Stimulated activated memory B cell treated with anti-CD40 and anti-IgM and Interleukin-4, amounts not matched to agents 10 μg/mL and 1 μg/mL and 100 μg/mL, for 72 hours (primary cell): Measurements from ENCODE around the gene CACNG3.
"Not testable (repeated sequence)": the region's sequence is repeated elsewhere in the genome, so short reads cannot be mapped to it uniquely, and the experiment has no call there.

Source experiments
- ATAC-seq: fragments of 150-1000 bp; cut with Tn5 transposase; 2 replicates; pipeline ENCODE4 v1.10.0; 2021
- H3K27ac Mint-ChIP-seq: one replicate; pipeline ENCODE4 v1.8.0; 2022; ENCODE audit warnings: mild to moderate bottlenecking, mixed read lengths
- H3K27me3 Mint-ChIP-seq: one replicate; pipeline ENCODE4 v1.8.0; 2022; ENCODE audit warnings: mixed read lengths
- H3K36me3 Mint-ChIP-seq: one replicate; pipeline ENCODE4 v1.8.0; 2022; ENCODE audit warnings: mixed read lengths
- H3K4me1 Mint-ChIP-seq: one replicate; pipeline ENCODE4 v1.8.0; 2022; ENCODE audit warnings: mixed read lengths
- H3K4me3 Mint-ChIP-seq: one replicate; pipeline ENCODE4 v1.8.0; 2022; ENCODE audit warnings: mild to moderate bottlenecking, moderate library complexity, mixed read lengths
- H3K9me3 Mint-ChIP-seq: one replicate; pipeline ENCODE4 v1.8.0; 2022; ENCODE audit warnings: mixed read lengths

CACNG3 gene

GRCh38 chr16:24343829-24344228 lies 87.7 kb downstream of the CACNG3 start:
- H3K4me1 Mint-ChIP-seq, H3K4me3 Mint-ChIP-seq, H3K36me3 Mint-ChIP-seq, H3K9me3 Mint-ChIP-seq, H3K27ac Mint-ChIP-seq, ATAC-seq: not testable (repeated sequence)
- H3K27me3 Mint-ChIP-seq: peaks cover 23% of the 10 kb centered on the region

- peaks cover 20% of the 10 kb centered on the region for H3K27me3 Mint-ChIP-seq
- H3K4me3 Mint-ChIP-seq: no peak overlapping the region
- H3K4me1 Mint-ChIP-seq: no peaks in the 10 kb centered on the region
- H3K9me3 Mint-ChIP-seq: no peaks in the 10 kb centered on the region
- no peak overlapping the region for H3K27ac Mint-ChIP-seq
- ATAC-seq: no peak
- no peaks in the 10 kb centered on the region for H3K36me3 Mint-ChIP-seq
Measured at GRCh38 chr16:24344784-24345183, 88.6 kb downstream of the CACNG3 start.

- Mint-ChIP-seq H3K27ac (no peak overlapping the region), H3K9me3 (no peaks in the 10 kb centered on the region)
Measured at GRCh38 chr16:24345704-24346103, 89.6 kb downstream of the CACNG3 start.

GRCh38 chr16:24346734-24347133 lies 90.6 kb downstream of the CACNG3 start:
- no peak for ATAC-seq
- Mint-ChIP-seq H3K9me3 (no peaks in the 10 kb centered on the region), H3K4me3 (no peak overlapping the region), H3K36me3 (no peaks in the 10 kb centered on the region), H3K27ac (no peak overlapping the region), H3K27me3 (peaks cover 23% of the 10 kb centered on the region), H3K4me1 (no peaks in the 10 kb centered on the region)

More at GRCh38 chr16:24345704-24346103, 89.6 kb downstream of the CACNG3 start:
- Mint-ChIP-seq H3K4me3 (no peak overlapping the region), H3K36me3 (no peaks in the 10 kb centered on the region), H3K4me1 (no peaks in the 10 kb centered on the region), H3K27me3 (peaks cover 17% of the 10 kb centered on the region)
- ATAC-seq: no peak

- H3K27ac Mint-ChIP-seq: no peak overlapping the region
- no peak overlapping the region for H3K4me3 Mint-ChIP-seq
- H3K9me3 Mint-ChIP-seq: no peaks in the 10 kb centered on the region
- peaks cover 25% of the 10 kb centered on the region for H3K27me3 Mint-ChIP-seq
- no peaks in the 10 kb centered on the region for H3K36me3 Mint-ChIP-seq
- no peaks in the 10 kb centered on the region for H3K4me1 Mint-ChIP-seq
- ATAC-seq: no peak
Measured at GRCh38 chr16:24347556-24347955, 91.4 kb downstream of the CACNG3 start.

- Mint-ChIP-seq H3K27me3 (peaks cover 25% of the 10 kb centered on the region), H3K9me3 (no peaks in the 10 kb centered on the region), H3K36me3 (no peaks in the 10 kb centered on the region), H3K27ac (no peak overlapping the region), H3K4me1 (no peaks in the 10 kb centered on the region), H3K4me3 (no peak overlapping the region)
- no peak for ATAC-seq
Measured at GRCh38 chr16:24348545-24349290, 92.6 kb downstream of the CACNG3 start.

GRCh38 chr16:24349320-24349719 lies 93.2 kb downstream of the CACNG3 start:
- Mint-ChIP-seq H3K9me3 (no peaks in the 10 kb centered on the region), H3K27me3 (peaks cover 30% of the 10 kb centered on the region), H3K4me3 (no peak overlapping the region), H3K4me1 (no peaks in the 10 kb centered on the region), H3K27ac (no peak overlapping the region), H3K36me3 (no peaks in the 10 kb centered on the region)
- ATAC-seq: no peak

- H3K36me3 Mint-ChIP-seq: no peaks in the 10 kb centered on the region
- H3K27ac Mint-ChIP-seq: no peak overlapping the region
- no peaks in the 10 kb centered on the region for H3K4me1 Mint-ChIP-seq
- ATAC-seq: no peak
- peaks cover 32% of the 10 kb centered on the region for H3K27me3 Mint-ChIP-seq
- no peak overlapping the region for H3K4me3 Mint-ChIP-seq
- H3K9me3 Mint-ChIP-seq: no peaks in the 10 kb centered on the region
Measured at GRCh38 chr16:24352746-24353145, 96.6 kb downstream of the CACNG3 start.

GRCh38 chr16:24353622-24354021 lies 97.5 kb downstream of the CACNG3 start:
- Mint-ChIP-seq H3K9me3 (no peaks in the 10 kb centered on the region), H3K27me3 (peaks cover 32% of the 10 kb centered on the region), H3K4me3 (no peak overlapping the region), H3K27ac (no peak overlapping the region), H3K36me3 (no peaks in the 10 kb centered on the region), H3K4me1 (no peaks in the 10 kb centered on the region)
- no peak for ATAC-seq

- Mint-ChIP-seq H3K27ac (no peak overlapping the region), H3K9me3 (no peaks in the 10 kb centered on the region), H3K4me1 (no peaks in the 10 kb centered on the region), H3K36me3 (no peaks in the 10 kb centered on the region), H3K27me3 (peaks cover 29% of the 10 kb centered on the region), H3K4me3 (no peak overlapping the region)
- ATAC-seq: no peak
Measured at GRCh38 chr16:24357511-24357910, 101.4 kb downstream of the CACNG3 start.

GRCh38 chr16:24358117-24358516 lies 102.0 kb downstream of the CACNG3 start:
- no peaks in the 10 kb centered on the region for H3K4me1 Mint-ChIP-seq
- no peak overlapping the region for H3K4me3 Mint-ChIP-seq
- ATAC-seq: no peak
- H3K9me3 Mint-ChIP-seq: no peaks in the 10 kb centered on the region
- peaks cover 35% of the 10 kb centered on the region for H3K27me3 Mint-ChIP-seq
- no peaks in the 10 kb centered on the region for H3K36me3 Mint-ChIP-seq
- H3K27ac Mint-ChIP-seq: no peak overlapping the region

- no peak for ATAC-seq
- no peaks in the 10 kb centered on the region for H3K4me1 Mint-ChIP-seq
- no peak overlapping the region for H3K27ac Mint-ChIP-seq
- no peaks in the 10 kb centered on the region for H3K9me3 Mint-ChIP-seq
- H3K4me3 Mint-ChIP-seq: no peak overlapping the region
- H3K36me3 Mint-ChIP-seq: no peaks in the 10 kb centered on the region
- peaks cover 34% of the 10 kb centered on the region for H3K27me3 Mint-ChIP-seq
Measured at GRCh38 chr16:24359490-24359889, 103.4 kb downstream of the CACNG3 start.

- H3K27me3 Mint-ChIP-seq: peaks cover 33% of the 10 kb centered on the region
- no peaks in the 10 kb centered on the region for H3K36me3 Mint-ChIP-seq
- H3K4me1 Mint-ChIP-seq: no peaks in the 10 kb centered on the region
- H3K9me3 Mint-ChIP-seq: no peaks in the 10 kb centered on the region
- no peak overlapping the region for H3K27ac Mint-ChIP-seq
- no peak overlapping the region for H3K4me3 Mint-ChIP-seq
- no peak for ATAC-seq
Measured at GRCh38 chr16:24360936-24361335, 104.8 kb downstream of the CACNG3 start.

- Mint-ChIP-seq H3K4me1 (no peaks in the 10 kb centered on the region), H3K9me3 (no peaks in the 10 kb centered on the region), H3K27me3 (peaks cover 56% of the 10 kb centered on the region), H3K36me3 (no peaks in the 10 kb centered on the region), H3K27ac (no peak overlapping the region), H3K4me3 (no peak overlapping the region)
- ATAC-seq: no peak
Measured at GRCh38 chr16:24364596-24364995, 108.5 kb downstream of the CACNG3 start.

- no peak for ATAC-seq
Measured at GRCh38 chr16:24367186-24367710, 111.1 kb downstream of the CACNG3 start.

GRCh38 chr16:24372824-24373223 lies 116.7 kb downstream of the CACNG3 start:
- H3K4me3 Mint-ChIP-seq: no peak overlapping the region
- no peaks in the 10 kb centered on the region for H3K4me1 Mint-ChIP-seq
- H3K36me3 Mint-ChIP-seq: no peaks in the 10 kb centered on the region
- no peak overlapping the region for H3K27ac Mint-ChIP-seq
- ATAC-seq: no peak
- peaks cover 7% of the 10 kb centered on the region for H3K27me3 Mint-ChIP-seq
- peaks cover 14% of the 10 kb centered on the region for H3K9me3 Mint-ChIP-seq

More at GRCh38 chr16:24367186-24367710, 111.1 kb downstream of the CACNG3 start:
- H3K27me3 Mint-ChIP-seq: peaks cover 46% of the 10 kb centered on the region
- no peak overlapping the region for H3K4me3 Mint-ChIP-seq
- no peaks in the 10 kb centered on the region for H3K36me3 Mint-ChIP-seq
- no peak overlapping the region for H3K27ac Mint-ChIP-seq
- H3K4me1 Mint-ChIP-seq: no peaks in the 10 kb centered on the region
- peaks cover 7% of the 10 kb centered on the region for H3K9me3 Mint-ChIP-seq
